ENCODE measurements around the gene RAB26.
A peak's percentile ranks its signal among the peaks of the same experiment; 100 is the strongest.

RAB26 gene

GRCh38 chr16:2135071-2135470 lies 13.4 kb upstream of the RAB26 start:
- Histone ChIP-seq H3K4me3 (peak overlapping the region; percentile 36 to 57 (median 43)), H3K27ac (peak overlapping the region in 15 of 21 experiments; percentile 12 to 84 (median 66))

DNA sequence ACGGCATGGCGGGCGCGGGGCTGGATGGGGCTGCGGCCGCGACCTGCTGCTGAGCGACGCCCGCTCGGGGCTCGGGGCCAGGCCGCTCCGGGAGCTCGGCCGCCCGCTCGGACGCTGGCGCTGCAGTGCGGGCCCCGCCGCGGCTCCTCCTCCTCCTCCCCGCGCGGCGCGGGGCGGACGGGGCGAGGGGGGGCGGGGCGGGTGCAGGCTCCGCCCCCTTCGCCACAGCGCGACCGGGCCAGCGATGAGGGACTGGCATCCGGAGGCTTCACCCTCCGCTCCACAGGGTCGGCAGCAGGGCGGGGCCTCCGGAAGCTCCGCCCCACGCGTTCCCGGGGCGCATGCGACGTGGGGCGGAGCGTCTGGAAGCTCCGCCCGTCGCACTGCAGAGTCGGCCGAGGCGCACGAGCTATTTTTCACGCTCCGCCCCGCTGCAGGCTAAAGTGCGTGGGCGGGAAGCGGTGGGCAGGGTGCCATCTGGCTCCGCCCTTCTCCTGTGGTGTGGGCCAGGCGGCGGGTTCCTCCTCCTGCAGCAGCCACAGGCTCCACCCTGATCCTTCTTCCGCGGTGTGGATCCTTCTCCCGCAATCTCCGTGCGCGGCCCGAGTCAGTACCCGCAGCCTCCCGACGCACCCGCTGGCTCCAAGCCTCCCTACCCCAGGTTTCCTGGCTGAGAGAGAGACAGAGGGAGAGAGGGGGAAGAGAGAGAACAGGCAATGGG lies 12.5 kb upstream of the RAB26 start, which contains the start of gene PKD1:
TSS of gene PKD1 (minus strand) at position 129 of the 721 bp plus-strand sequence. CDS start 209 bp downstream, outside the sequence.
- Histone ChIP-seq H3K4me3 (peak within 1 kb of the TSS; percentile 36 to 57 (median 43)), H3K27ac (peak within 1 kb of the TSS in 18 of 21 experiments; percentile 12 to 84 (median 68))

DNA sequence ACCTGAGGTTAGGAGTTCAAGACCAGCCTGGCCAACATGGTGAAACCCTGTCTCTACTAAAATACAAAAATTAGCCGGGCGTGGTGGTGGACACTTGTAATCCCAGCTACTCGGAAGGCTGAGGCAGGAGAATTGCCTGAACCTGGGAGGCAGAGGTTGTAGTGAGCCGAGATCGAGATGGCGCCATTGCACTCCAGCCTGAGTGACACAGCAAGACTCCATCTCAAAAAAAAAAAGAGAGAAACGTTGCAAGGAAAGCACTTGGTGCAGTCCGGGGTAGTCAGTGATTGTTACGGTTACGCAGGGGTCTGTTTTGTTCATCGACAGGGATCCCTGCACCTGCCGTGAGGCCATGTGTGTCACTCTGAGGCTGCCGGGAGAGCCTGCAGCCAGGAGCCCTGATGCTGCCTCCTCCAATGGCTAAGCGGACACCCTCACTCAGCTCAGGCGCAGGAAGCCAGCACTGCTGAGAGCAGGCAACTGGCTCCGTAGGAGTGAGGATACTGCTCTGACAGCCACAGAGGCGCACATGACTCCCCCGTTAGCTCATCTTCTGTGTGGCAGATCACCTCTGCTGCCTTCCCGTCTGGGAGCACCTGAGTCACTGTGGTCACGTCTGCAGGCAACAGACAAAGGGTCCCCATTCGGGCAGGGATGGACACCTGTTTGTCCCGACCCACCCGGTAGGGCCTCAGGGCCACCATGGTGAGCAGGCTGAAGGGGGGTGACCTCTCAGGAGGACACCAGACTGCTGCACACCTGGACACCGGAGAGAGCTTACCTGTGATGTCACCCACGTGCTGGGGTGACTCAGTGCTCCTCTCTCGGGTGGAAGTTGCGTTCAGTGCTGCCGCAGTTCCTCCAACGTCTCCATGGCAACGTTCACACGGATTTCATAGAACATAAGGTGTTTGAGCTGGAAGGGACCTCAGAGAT lies 5.2 kb upstream of the RAB26 start:
- Histone ChIP-seq H3K27ac (no peak overlapping the region), H3K4me3 (no peak overlapping the region)

GRCh38 chr16:2143878-2144485 lies 4.4 kb upstream of the RAB26 start:
- Histone ChIP-seq H3K4me3 (no peak overlapping the region), H3K27ac (no peak overlapping the region)

DNA sequence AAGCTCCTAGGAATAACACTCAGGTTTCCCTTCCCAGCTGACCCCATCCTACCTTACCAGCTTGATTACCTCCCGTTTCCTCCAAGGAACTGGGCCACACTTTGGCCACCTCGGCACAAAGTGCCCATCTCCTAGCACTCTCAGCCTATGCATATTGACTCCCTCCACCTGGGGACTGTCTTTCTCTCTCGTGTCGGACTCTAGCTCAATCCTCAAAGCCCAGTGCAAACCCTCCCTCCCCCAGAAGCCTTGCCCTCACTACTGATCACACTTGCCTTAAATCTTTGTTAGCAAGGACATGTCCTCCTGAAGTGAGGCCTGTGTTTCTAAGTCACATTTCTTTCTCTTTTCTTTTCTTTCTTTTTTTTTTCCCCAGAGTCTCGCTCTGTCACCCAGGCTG lies 2.6 kb upstream of the RAB26 start:
- no peak overlapping the region for H3K4me3 ChIP-seq
- no peak overlapping the region for H3K27ac ChIP-seq

GRCh38 chr16:2147378-2147777 lies 1.0 kb upstream of the RAB26 start:
- Histone ChIP-seq H3K4me3 (no peak overlapping the region), H3K27ac (peak overlapping the region in 2 of 21 experiments; percentile 35 to 47)

DNA sequence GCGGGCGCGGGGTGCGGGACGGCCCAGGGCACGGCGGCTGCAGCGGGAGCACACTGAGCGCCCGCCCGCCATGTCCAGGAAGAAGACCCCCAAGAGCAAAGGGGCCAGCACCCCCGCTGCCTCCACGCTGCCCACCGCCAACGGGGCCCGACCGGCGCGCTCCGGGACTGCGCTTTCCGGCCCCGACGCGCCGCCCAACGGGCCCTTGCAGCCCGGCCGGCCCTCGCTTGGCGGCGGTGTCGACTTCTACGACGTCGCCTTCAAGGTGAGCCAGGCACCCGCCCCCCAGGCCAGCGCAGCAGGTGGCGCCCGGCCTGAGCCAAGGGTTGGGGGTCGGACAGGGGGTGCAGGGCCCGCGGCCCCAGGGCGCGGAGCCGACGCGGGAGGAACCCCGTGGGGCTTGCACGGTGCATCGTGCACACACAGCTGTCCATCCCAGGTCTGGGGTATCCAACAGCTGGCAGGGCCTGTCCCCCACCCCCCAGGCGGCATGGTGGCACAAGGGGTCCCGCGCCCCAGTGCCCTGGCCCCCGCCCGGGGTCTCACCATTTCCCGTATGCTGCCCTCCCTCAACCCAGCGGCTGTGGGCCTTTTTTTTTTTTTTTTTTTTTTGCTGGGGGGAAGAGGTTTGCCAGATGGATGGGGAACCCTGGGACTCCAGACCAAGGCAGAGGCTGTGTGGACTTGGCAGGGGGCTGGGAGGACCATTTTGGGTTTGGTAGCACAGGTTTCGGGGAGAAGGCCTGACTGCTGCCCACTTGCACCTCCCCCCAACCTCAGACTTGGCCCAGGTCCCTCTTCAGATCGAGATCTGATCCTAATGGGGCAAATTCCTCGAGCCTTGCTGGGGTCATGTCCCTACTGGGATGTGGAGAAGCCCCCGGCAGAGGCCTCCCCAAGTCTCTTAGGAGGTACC lies 547 bp downstream of the RAB26 start:
- Histone ChIP-seq H3K4me3 (peak overlapping the region; percentile 3 to 47 (median 36)), H3K27ac (peak overlapping the region in 6 of 21 experiments; percentile 39 to 70 (median 49))

DNA sequence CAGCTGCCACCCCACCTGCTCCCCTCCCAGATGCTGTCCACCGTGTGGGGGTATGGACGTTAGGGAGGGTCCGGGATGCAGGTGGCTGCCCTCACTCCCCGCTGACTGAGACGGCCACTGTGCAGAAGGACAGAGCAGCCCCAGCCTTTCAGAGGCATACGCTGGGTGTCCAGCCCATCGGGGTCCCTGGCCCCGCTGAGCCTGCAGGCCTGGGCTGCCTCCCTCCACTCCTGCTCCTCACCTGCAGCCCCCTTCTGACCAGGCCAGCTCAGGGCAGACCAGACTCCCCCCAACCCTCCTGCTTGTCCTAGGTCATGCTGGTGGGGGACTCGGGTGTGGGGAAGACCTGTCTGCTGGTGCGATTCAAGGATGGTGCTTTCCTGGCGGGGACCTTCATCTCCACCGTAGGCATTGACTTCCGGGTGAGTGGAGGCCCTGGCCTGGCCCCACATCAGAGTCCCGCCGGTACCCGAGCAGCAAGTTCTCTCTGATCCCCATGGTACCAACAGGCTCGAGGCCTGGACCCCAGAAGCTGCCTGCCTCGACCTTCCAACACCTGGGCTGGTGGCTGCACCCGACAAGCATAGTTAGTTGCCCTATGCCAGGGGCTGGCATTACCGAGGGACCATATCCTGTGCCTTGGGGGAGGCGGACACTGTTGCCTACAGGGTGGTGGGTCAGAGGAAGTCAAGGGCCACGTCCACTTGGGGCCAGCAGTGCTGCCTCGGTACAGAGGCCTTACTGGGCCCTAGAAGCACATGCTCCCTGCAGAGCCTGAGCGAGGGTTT lies 1.4 kb downstream of the RAB26 start:
- Histone ChIP-seq H3K4me3 (no peak overlapping the region), H3K27ac (peak overlapping the region in 4 of 21 experiments; percentile 13 to 51 (median 43))

GRCh38 chr16:2150418-2151187 lies 2.2 kb downstream of the RAB26 start:
- H3K27ac ChIP-seq, result peak overlapping the region in 9 of 21 experiments; percentile 11 to 51 (median 34)
- no peak overlapping the region for H3K4me3 ChIP-seq

GRCh38 chr16:2151188-2152091 lies 3.0 kb downstream of the RAB26 start:
- Histone ChIP-seq H3K27ac (peak overlapping the region in 6 of 21 experiments; percentile 11 to 51 (median 35)), H3K4me3 (peak overlapping the region in 1 of 7 experiments; percentile 70)

DNA sequence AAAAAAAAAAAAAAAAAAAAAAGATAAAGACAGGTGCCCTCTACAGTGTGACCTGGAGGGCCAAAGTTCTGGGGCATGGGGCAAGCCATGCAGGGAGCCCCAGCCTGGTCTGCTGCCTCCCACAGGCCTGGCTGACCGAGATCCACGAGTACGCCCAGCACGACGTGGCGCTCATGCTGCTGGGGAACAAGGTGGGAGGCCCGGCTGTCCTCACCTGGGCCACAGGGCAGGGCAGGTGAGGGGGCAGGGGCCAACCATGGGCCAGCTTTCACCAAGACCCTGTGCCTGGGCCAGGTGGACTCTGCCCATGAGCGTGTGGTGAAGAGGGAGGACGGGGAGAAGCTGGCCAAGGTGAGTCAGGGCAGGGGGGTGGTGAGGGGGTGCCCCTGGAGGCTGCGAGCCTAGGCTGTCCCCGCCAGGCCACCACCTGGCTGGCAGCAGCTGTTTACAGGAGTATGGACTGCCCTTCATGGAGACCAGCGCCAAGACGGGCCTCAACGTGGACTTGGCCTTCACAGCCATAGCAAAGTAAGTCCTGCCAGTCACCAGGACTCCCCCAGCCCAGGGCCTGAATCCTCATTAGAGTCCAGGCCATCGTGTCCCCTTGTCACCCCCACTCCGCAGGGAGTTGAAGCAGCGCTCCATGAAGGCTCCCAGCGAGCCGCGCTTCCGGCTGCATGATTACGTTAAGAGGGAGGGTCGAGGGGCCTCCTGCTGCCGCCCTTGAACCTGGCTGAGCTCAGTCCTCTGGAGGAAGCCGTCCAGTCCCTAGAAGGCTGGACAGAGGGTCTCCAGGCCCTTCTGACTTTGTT lies 4.5 kb downstream of the RAB26 start:
- Histone ChIP-seq H3K27ac (peak overlapping the region in 19 of 21 experiments; percentile 8 to 94 (median 88)), H3K4me3 (peak overlapping the region; percentile 52 to 85 (median 67))

DNA sequence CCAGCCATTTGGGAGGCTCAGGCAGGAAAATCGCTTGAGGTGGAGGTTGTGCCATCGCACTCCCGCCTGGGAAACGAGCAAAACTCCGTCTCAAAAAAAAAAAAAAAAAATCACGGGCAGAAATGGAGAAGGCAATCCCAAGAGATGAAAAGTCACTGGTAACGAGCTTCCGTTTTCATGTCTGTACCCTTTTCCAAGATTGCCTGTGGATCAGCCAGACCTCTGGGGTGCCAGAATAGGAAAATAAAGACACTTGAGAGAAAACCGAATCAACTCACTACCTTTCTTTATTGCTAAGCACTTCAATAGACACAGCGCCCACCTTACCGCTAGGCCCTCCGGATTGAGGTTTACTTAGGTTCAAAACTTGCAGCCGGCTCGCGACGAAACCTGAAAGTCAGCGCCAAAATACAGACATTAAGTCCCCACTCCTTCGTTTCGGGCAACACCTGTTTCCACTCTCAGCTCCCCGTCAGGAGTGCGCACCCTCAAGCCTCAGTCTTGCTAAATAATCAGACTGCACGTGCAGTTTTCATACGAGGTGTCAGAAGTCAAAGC lies 6.2 kb downstream of the RAB26 start:
- Histone ChIP-seq H3K27ac (peak overlapping the region; percentile 62 to 94 (median 87)), H3K4me3 (peak overlapping the region; percentile 52 to 85 (median 67))

DNA sequence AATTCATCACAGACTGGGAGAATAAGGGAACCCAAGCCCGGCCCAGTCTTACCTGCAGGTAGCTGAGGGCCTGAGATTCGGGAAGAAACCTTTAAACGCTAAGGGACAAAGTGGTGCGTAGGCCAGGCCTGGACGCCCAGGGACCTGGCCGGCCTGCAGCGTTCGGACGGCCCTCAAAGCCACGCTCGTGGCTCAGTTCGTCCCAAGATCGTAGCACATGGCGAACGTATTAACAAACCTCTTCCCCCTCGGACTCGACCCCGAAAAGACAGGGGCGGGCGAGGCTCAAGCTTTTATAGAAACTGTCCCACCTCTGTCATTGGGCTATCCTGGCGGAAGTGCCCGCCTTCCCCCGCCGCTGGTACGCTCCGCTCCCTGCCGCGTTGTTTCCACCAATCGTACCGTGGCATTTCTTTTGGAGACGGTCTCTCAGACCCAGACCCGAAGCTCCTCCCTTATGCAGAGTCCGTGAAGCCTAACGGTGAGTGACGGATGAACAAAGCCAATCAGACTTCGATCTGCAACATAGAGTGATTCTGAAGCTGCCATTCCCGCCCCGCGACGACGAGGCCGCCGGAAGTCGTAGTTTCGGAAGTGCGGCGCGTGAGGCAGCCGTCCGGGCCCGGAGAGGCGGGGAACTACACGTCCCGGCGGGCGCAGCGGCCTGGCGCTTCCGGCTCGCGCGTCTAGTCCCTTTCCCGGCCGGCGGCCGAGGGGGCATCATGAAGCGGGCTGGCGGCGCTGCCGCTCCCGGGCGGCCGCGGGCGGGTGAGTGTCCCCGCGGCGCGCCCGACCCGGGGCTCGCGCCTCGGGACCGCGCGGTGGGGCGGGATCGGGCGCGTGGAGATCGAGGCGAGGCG lies 6.9 kb downstream of the RAB26 start, which contains the start of gene TRAF7:
TSS of gene TRAF7 (plus strand) at position 692 of the 860 bp plus-strand sequence. CDS start 8,139 bp downstream, outside the sequence.
- Histone ChIP-seq H3K4me3 (peak within 1 kb of the TSS; percentile 61 to 85 (median 67)), H3K27ac (peak within 1 kb of the TSS; percentile 72 to 94 (median 89))

All from skin epidermis (tissue), 12 donors.